ENCODE measurements around the gene GNGT2.
"Not testable (repeated sequence)": the region's sequence is repeated elsewhere in the genome, so short reads cannot be mapped to it uniquely, and the experiment has no call there.

DNA sequence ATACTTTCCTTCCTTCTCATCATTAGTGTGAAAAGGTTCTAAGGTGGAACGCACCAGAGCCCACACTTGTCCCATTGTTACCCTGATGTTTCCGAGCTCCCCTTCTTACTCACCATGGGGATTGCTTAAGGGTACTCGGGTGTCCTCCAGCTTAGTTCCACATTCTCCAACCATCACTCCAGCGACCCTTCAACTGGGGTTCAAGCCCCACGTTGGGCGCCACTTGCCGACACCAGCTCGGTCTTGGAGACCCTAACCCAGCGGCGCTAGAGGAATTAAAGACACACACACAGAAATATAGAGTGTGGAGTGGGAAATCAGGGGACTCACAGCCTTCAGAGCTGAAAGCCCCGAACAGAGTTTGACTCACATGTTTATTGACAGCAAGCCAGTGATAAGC, 34.4 kb downstream of the GNGT2 start:
- not testable (repeated sequence) for TF ChIP-seq EZH2 (IDR thresholded peaks at IDR 0.05; ENCODE audit: insufficient read depth, poor library complexity, severe bottlenecking); EZH2phosphoT487 (IDR thresholded peaks at IDR 0.05; ENCODE audit: insufficient read depth, low read depth)
